NCI-H1092 treated with DMSO at 0.1 percent for 48 hours (cell line): ENCODE results near the gene TRIM2.

ENCODE experiments used
- DNase-seq: peaks from one replicate; lab custom pipeline; 2025; lab: John Stamatoyannopoulos, UW

TRIM2 gene

DNA sequence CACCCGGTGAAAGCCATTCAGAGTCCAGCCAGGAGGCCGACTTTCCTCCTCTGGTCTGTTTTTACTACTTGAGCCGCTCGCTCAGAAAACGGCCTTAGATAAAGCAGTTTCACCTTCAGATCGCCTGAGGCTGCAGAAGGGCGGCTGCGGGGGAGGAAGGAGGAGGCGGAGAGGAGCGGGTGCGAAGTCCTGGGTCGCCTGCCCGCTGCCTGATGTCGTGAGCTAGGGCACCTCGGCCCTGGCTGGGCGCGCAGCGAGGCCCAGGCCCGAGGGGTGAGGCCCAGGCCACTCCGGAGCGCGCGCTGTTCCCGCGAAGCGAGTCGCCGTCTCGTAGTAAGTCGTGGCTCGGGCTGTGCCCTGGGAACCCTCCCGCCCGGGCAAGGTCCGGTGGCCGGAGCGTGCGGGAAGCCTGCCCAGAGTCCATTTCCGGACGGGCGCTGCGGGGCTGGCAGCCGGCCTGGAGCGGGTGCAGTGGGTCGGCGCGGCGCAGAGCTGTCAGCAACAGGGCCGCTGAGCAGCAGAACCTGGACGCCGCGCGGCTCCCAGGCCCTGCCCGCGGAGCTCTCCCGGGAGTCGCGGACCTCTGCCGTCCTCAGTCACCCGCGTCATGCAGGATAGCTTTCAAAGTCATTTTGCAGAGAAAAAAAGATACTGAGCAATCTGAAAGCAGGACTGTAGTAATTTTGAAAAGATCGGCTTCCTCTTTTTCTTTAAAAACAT, 18.6 kb downstream of the TRIM2 start:
- DNase-seq: peak; percentile 82

- peak; percentile 67 for DNase-seq
Measured at GRCh38 chr4:153223427-153223801, 19.2 kb downstream of the TRIM2 start.

DNA sequence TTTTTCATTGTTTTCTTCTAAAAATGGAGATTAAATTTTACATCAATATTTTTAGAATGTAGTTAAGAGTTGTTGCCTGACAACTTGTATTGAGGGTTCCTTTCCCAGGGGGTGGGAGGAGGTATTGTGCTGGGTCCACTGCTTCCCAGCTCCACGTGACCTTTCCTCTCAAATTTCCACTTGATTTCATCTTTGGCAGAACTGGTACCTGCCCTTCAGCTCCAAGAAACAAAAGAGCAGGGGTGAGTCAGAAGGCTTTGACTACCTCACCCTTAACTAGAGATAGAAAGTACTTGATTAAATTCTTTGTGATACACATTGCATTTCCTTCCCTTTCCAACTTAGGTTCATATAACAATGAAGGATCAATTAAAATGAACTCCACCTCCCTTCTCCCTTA, 19.7 kb downstream of the TRIM2 start:
- DNase-seq: peak; percentile 42

- DNase-seq: no peak
Measured at GRCh38 chr4:153224474-153224873, 20.2 kb downstream of the TRIM2 start.

GRCh38 chr4:153227469-153228075, 23.3 kb downstream of the TRIM2 start:
- DNase-seq: no peak

DNA sequence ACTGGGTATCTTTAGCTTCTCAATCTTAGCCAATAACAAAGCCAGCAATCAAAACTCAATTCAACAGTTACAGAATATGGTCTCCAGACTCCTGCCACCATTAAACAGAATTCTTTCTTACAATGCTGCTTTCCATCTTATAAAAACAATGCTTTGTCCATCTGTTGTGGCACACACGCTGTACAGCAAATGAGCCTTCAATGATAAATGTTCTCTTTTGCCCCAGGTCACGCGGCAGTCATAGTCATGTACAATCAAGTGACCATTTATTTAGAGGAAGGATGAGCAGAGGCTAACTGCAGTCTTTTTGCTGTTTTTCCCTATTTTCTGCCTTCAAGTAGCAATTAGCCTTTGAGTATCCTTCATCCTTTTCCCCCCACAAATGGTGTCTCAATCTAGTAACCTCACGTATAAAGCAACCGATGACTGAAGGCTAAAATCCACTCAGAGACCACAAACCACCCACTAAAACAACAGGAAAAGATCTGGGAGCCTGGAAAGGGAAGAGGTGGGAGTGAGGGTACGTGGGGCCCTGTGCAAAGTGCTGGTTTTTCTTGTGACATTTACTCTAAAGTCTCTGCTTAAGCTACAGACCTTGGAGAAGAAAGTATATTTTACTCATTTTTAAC, 24.4 kb downstream of the TRIM2 start:
- no peak for DNase-seq

DNA sequence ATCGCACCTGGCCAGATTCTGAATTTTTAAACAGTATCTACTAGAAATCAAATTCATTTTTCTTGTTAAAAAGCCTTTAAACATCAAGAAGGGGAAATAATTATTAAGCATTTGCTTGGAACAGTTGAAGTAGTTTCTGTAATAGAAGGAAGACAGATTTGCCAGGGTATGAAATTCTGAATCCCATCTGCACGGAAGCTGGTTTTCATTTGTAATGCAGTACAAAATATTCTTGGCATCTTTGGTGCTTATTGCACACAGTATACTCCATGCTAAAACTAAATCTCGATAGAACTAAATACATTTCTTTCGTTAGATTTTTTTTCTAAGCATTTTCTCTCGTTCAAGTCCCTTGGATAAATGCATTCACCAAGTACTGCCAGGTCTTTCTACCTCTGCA, 25.3 kb downstream of the TRIM2 start:
- no peak for DNase-seq

GRCh38 chr4:153232768-153233167, 28.5 kb downstream of the TRIM2 start:
- DNase-seq: no peak

DNA sequence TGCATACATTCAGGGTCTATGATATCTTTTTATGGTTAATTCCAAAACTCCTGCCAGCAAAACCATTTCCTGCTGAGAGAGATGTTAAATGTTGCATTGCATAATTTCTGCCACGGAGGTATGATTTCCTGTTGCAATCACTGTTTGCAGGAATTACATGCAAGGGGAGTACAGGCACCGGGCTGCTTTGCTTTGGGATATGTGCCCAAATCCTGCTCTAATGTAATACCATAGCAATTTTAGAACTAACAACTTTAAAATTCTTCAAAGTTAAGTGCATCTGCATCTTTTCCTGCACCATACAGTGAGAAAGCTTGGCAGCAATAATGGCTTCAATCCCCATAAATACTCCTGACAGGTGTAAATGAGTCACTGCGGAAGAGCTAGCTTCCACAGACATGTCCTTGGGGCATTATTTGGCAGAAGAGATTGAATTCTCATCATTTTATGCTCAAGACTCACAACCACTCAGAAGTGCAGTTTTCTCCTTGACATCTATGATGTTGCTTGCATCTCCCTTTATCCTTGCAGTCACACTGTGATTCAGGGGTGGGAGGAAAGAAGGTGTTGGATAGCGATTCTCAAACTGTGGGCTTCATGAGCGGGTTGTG, 29.6 kb downstream of the TRIM2 start:
- DNase-seq: no peak

DNA sequence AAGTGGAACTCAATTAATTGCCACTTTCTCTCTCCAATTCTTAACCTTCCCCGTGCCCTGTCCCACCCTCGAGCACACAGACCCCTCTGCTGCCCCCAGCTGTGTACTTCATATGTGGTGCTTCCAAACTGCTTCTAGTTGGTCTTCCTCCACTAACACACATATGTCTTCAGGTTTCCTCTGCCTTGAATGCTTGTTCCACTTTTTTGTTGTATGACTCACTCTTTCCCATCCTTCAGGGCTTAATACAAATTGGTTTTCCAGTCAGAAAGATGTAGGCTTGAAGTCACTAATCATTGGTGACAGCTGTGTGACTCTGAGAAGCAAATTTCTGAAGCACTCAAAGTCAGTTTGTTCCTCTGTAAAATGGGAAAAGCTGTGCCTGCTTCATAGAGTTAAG, 30.6 kb downstream of the TRIM2 start:
- DNase-seq: no peak

DNA sequence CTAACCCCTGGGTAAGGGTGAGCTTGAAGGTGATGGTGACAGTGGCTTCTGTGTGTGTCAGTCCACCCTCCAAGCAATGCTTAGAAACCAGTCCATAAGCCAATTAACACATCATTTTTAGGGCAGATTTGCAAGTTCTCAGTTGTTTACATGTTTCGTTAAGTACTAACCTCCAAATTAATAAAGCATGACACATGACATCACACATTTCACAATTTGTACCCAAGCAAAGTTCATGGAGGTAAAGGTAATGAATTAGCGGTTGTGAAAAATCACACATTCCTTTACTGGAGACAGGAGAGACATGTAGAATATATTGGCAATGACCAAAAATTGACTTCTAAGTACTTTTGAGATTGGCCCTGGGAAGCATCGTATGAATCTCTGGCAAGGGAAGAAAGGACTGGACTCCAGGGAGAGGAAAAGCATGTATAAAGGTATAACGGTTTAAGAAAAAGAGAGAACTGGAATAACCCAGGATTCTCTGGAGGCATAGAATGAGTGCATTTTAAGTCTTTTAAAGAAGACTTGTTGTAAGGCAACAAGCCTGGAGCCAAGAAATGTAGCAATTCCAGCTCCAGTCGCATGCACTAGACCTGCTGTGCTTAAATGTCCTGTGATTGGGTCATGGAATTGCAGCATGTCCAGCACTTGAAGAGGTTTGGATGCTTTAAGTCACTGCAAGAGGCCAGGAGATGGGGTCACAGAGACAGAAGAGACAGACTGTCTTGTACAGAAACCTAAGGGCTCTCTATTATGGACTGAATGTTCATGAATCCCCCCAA, 34.1 kb downstream of the TRIM2 start:
- DNase-seq: no peak

GRCh38 chr4:153239409-153239808, 35.2 kb downstream of the TRIM2 start:
- DNase-seq: no peak

- no peak for DNase-seq
Measured at GRCh38 chr4:153241295-153241694, 37.1 kb downstream of the TRIM2 start.

GRCh38 chr4:153241970-153242838, 38.0 kb downstream of the TRIM2 start:
- no peak for DNase-seq

DNA sequence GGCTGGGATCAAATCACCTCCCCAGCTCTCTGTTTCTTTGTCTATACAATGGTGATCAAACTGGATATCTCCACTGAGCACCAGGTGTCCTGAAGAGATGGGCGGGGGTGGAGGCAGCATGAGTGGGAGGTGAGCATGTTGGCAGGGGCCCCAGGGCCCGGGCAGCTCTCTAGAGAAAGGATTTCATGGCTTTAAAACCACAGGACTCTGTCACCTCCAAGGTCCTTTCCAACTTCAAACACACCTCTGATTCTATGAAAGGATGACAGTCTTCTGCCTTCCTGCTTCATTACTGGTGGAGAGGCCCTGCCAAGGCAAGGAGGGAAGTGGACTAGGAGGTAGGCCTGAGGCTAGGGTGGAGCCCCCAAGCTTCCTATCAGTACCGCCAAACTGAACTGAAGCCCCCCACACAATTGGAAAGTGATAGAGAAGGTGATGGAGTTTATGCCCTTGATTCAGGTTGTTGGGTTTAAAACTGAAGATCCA, 38.6 kb downstream of the TRIM2 start:
- DNase-seq: no peak

DNA sequence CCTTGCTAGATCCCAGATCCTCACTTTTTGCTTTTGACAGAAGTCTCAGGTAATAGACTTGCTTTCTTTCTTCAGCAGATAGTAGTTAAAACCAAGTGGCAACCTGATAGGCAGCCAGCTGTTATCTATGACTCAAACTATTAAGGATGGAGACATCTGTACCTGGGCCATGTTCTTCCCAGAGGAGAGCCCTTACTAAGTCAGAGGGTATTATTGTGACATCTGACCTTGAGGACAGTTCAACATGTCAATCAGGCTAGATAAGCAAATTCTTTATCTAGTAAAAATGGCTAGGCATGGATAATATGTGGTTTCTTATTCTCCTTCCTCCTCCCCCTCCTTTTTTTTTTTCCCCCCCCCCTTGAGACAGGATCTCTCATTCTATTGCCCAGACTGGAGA, 39.2 kb downstream of the TRIM2 start:
- DNase-seq: no peak

- DNase-seq: no peak
Measured at GRCh38 chr4:153244969-153245368, 40.7 kb downstream of the TRIM2 start.

DNA sequence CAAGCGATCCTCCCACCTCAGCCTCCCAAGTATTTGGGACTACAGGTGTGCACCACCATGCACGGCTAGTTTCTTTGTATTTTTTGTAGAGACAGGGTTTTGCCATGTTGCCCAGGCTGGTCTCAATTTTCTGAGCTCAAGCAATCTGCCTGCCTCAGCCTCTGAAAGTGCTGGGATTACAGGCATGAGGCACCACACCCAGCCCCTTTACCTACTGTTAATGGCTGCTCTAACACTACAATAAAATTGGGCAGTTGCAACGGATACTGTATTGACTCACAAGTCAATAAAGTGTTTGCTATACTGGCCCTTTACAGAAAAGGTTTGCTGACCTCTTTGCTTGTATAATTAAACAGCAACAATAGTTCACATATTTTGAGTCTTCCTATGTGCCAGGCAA, 41.5 kb downstream of the TRIM2 start:
- DNase-seq: no peak

GRCh38 chr4:153246446-153247115, 42.3 kb downstream of the TRIM2 start:
- no peak for DNase-seq

DNA sequence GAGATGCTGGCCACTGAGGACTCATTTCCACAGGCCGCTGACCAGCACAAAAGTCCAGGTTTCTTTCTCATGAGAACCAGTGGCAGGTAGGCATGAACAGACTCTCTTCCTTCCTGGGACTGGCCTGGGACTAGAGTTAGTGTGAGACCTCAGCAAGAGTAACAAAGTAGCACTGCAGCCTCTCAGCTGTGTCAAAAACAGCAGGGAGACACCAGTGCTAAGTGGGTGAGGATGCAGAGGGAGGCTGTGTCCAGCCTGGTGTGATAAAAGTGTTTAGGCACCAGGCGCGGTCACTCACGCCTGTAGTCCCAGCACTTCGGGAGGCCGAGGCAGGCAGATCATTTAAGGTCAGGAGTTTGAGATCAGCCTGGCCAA, 42.9 kb downstream of the TRIM2 start:
- no peak for DNase-seq
